Head of caudate nucleus (tissue), 42 donors: ENCODE results near the gene ZNF219.

ENCODE experiments used
- DNase-seq, 42 donors: peaks; one replicate each; pipeline versions ENCODE4 v3.0.0 to v3.0.0-alpha.2; 2020 to 2021; ENCODE audit warnings: mixed read lengths in 7 of 42
- intact Hi-C: fragments of 100-400 bp; cut with DNase I; formaldehyde crosslinking; loops from one replicate; pipeline ENCODE4 v1.15.0; 2022

ZNF219 gene

DNA sequence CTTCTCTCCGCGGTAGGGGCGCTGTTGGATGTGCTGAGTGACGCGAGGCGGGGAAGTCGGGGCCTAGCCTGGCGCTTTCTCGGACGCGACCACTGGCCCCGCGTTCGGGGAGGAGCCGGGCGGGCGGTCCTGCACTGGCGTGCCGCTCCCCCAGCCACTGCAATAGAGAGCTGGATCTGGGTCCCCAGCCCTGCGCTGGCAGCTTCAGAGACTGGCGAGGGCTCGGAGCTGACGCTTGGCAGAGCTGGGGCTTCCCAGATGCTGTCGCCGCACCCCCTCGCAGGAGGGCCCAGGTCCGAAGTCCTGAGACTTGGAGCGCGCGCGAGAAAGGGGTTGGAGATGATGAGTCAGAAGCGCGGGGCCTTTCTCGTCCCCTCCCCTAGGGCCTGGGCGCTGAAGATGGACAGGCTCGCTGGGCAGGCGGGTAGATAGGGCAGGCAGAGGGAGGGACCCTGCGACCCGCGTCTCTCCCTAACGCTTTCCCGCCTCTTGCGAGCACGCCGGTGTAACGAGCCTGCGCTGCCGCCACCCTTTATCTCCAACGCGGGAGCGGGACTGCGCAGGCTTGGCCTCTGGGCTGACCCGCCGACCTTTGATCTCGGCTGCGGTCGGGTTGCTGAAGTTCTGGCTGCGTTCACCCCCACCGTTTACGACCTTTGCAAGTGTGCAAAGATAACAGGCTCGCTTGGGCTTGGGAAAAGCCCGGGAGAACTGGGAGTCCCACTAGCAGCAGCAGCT lies 5.4 kb upstream of the ZNF219 start:
- intact Hi-C loops = loop anchor here (10.0 kb wide), 3 partner anchors 249 to 451 kb away; no protein-coding TSS in a partner anchor
- peak; percentile 93 to 99 (median 98) for DNase-seq

DNA sequence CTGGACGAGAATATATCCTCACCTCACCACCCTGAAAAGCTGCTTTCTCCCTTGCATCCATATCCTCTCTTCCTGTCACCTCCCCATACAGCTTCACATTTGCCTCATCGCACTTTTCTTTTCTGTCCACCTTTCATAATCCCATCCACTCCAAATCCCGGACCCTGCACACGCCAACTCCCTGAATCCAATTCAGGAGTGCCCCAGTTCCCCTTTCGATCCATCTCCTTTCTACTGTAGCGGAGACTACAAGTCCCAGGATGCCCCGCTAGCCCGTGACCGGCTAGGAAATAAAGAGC lies 4.9 kb upstream of the ZNF219 start:
- no peak for DNase-seq
- intact Hi-C loops = loop anchor here (10.0 kb wide), 3 partner anchors 249 to 451 kb away; no protein-coding TSS in a partner anchor

- DNase-seq = no peak
- intact Hi-C loops = loop anchor here (10.0 kb wide), 3 partner anchors 248 to 452 kb away; no protein-coding TSS in a partner anchor
Observed at GRCh38 chr14:21102521-21103410, 4.3 kb upstream of the ZNF219 start.

DNA sequence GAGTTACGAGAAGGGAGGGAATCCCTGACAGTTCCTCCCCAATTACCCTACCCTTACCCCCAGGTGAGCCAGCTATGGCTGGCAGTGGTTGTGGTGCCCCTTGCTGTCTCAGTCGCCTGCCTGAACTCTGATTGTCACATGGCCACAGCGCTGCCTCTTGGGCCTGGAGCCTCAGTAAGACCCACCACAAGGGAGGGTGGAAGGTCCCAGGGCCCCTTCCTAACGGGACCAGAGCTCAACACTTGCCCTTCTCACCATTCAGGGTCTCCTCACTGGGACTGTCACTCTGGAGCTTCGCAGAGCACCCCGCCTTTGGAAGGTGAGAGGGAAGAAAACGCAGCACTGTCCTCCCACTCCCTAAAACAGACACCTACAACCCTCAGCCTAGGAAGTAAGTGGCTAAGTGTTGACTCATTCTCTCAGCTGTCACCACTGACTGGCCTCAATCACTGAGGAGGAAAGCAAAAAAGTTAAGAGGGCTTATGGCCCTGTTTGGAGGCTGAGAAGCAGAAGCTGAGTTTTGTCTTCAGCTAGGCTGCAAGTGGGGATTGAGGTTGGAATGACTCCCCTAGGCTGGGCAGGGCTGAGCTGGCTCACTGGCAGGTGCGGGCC lies 3.5 kb upstream of the ZNF219 start:
- intact Hi-C loops = loop anchor here (10.0 kb wide), 3 partner anchors 247 to 453 kb away; no protein-coding TSS in a partner anchor
- DNase-seq = peak in 2 of 42 donors; percentile 20 to 21

DNA sequence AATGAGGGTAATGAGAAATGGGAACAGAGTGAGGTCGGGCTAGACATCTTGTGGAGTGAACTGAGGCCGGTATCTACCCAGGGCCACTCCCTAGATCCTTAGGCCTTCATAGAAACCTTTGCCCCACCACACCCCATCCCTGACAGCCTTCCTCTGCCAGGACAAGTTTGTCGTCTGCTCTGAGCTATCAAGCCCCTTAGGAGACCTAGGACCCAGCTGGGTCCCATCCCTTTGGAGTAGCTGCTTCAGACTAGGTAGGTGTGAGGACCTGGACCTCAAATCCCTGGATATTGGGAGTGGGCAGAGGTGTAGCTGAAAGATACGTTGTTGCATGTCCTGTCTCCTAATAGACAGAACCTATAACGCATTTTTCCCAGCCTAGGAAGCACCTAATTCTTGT lies 2.5 kb upstream of the ZNF219 start, which contains the start of gene TMEM253:
Gene TMEM253 (plus strand): TSS at position 136 of the 400 bp plus-strand sequence. CDS start 278 bp downstream, outside the sequence.
- DNase-seq = no peak
- intact Hi-C loops = loop anchor here (10.0 kb wide), 3 partner anchors 246 to 454 kb away; no protein-coding TSS in a partner anchor

DNA sequence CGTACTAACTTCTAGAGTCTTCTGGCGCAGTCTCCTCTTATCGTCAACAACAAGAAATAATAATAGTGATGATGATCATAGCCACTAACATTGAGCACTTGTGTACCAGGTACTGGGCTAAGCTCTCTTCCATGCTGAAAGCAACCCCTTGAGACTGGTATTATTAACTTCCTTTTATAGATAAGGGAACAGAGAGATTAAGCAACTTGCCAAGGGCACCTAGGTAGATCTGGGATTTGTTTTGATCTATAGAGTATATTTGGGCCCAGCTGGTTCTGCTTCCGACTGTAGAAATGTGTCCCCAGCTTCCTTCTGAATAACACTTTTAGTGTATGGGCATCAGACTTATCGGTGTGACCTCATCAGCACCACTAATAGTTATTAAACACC lies 1.1 kb upstream of the ZNF219 start:
- intact Hi-C loops = no loop called here
- no peak for DNase-seq

GRCh38 chr14:21098892-21099595 lies 589 bp upstream of the ZNF219 start:
- no peak for DNase-seq
- intact Hi-C loops = no loop called here

DNA sequence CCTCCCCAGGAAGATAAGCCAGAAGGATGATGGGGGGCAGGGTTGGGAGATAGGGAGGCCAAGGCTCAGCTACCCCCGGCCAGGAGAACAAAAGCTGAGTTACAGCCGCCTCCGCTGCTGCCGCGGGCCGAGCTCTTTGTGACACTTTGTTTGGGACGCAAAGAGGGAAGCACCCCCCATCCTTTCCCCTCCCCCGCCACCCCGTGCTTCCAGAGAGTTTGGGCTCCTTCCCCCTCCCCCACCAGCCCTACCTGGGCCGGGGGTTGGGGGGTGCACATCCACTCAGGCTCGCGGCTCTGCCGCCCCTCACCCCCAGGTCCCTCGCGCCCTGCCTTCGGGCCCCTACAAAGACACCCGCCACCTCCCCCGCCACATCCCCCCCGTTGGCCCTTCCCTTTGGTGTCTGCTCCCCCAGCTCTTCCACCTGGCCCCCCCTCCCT lies 799 bp downstream of the ZNF219 start:
- intact Hi-C loops = loop anchor here (2.0 kb wide), 1 partner anchor 81 kb away; no protein-coding TSS in a partner anchor
- DNase-seq = peak in 10 of 42 donors; percentile 10 to 72 (median 46)

DNA sequence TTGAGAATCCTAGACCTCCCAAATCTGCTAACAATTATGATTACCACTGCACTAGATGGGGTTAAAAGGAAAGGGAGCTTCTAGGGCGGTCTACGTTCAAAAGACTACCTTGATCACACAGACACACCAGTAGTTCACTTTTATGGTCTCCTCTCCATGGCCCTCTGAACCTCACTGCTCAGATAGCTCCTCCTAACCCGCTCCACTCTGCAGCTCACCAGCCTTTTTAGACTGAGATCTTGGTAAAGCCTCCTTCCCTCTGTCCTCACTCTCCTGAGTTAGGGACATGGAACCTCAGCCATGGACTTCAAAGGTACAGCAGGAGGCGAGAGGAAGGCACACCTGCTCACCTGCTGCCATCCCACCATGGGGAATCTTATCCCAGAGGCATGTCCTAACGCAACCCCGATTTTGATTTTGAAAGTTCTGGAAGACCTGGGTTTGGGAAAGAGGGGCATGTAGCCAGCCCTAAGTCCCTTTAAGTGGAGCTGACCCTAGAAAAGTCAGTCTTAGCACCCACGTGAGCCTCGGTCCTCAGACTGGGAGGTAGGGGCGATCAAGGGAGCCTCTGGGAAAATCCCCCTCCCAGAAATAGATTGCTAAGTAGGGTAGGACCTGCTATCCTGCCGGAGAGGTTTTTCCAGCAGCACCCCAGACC lies 1.3 kb downstream of the ZNF219 start:
- DNase-seq = no peak
- intact Hi-C loops = loop anchor here (2.0 kb wide), 1 partner anchor 80 kb away; no protein-coding TSS in a partner anchor

- DNase-seq = no peak
- intact Hi-C loops = loop anchor here (2.0 kb wide), 1 partner anchor 80 kb away; no protein-coding TSS in a partner anchor
Observed at GRCh38 chr14:21096438-21096837, 2.0 kb downstream of the ZNF219 start.

GRCh38 chr14:21095430-21096205 lies 2.8 kb downstream of the ZNF219 start:
- no peak for DNase-seq
- intact Hi-C loops = loop anchor here (2.0 kb wide), 1 partner anchor 79 kb away; no protein-coding TSS in a partner anchor

GRCh38 chr14:21093769-21094681 lies 4.4 kb downstream of the ZNF219 start:
- intact Hi-C loops = no loop called here
- DNase-seq = peak in 9 of 42 donors; percentile 20 to 72 (median 50)

DNA sequence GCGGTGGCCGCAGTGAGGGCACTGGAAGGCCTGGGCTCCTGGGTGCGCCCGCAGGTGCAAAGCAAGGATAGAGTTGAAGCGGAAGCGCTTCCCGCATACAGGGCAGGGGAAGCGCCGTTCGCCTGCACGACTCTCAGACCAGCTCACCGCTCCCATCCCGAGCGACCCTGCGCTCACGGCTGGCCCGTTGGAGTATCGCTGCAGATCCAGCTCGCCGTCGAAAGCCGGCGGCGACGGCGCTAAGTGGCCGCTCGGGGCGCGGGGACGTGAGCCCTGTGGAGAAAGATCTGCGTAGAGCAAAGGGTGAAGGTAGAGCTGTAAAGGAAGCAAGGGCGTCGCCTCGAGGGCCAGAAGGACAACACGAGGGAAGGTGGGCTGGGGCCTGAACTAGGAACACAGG lies 5.4 kb downstream of the ZNF219 start:
- intact Hi-C loops = no loop called here
- DNase-seq = no peak

DNA sequence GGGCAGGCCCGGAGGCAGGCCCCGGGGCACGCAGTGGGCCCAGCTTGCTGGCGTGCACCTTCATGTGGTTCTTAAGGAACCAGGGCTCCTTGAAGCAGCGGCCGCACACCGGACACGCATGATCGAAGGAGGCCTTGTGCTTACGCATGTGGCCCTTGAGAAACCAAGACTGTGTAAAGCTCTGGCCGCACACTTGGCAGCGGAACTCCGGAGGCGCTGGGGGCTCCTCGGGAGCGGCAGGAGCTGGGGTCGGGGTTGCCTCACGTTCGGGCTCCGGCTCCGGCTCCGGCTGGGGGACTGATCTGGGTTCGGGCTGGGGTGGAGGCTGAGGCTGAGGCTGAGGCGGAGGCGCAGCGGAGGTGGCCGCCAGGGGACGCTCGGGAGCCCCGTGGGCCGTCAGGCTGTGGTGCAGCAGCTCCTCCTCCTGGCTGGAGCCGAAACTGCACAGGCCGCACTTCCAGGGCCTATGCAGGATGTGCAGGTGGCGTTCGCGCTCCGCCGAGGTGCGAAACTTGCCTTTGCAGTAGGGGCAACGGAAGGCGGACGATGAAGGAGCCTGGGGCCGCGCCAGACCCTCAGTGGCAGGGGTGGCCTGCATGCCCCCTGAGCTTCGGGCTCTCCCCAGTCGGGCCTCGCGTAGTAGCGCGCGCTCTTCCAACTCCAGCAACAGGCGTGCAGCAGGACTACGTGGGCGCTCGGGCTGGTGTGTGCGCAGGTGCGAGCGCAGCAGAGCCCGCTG lies 6.0 kb downstream of the ZNF219 start:
- intact Hi-C loops = no loop called here
- peak; percentile 60 to 94 (median 83) for DNase-seq

GRCh38 chr14:21091821-21092272 lies 6.6 kb downstream of the ZNF219 start:
- intact Hi-C loops = no loop called here
- DNase-seq = no peak
